D721Med (cell line): ENCODE data around the gene MROH7.

ENCODE experiments used
- DNase-seq: peaks from one replicate; pipeline ENCODE4 v3.0.0; 2011; ENCODE audit warnings: low spot score; ENCODE audit not compliant: insufficient read length
- FAIRE-seq: peaks from 2 replicates; lab custom pipeline; 2011; peaks lifted over from hg19 to GRCh38; lab: Jason Lieb, UNC
- CTCF ChIP-seq: IDR thresholded peaks from 2 replicates; pipeline ENCODE4 v1.5.1; 2012; ENCODE audit warnings: mild to moderate bottlenecking, control low read depth; ENCODE audit not compliant: insufficient read depth; ENCODE audit errors: missing control alignments

The MROH7 gene

DNA sequence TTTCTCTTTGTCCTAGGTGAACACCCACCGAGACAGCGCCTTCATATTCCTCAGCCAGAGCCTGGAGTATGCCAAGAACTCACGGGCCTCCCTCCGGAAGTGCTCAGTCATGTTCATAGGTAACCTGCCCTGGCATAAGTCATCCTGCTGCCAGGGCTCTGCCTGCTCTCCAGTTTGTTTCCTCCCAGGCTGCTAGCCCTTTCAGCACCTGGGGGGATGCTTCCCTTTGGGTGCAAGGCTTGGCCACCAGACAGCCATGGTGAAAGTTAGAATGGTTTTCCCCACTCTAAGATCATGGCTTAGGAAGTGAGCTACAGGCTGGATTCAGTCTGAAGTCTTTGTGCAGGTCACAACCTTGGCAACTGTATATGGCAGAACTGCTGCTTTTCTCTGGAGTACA lies 64.8 kb downstream of the MROH7 start:
- FAIRE-seq, result no peak
- no peak for TF ChIP-seq CTCF
- DNase-seq, result no peak

DNA sequence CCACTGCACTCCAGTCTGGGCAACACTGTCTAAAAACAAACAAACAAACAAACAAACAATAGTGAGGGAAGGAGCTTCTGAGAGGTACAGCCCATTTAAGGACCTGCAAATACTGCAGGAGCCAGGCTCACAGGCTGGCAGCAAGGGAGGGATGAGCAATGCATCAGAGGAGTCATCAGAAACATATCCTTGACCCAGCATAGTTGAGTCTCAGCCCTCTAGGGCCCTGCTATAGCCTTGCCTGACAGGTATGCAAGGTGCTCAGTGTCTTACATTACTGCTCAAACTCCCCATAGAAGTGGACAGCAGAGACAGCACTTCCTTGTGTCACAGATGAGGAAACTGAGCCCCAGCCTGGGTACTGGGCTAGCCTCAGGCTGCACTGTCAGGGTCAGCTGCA lies 66.8 kb downstream of the MROH7 start:
- TF ChIP-seq CTCF, result no peak
- no peak for FAIRE-seq
- DNase-seq, result no peak

DNA sequence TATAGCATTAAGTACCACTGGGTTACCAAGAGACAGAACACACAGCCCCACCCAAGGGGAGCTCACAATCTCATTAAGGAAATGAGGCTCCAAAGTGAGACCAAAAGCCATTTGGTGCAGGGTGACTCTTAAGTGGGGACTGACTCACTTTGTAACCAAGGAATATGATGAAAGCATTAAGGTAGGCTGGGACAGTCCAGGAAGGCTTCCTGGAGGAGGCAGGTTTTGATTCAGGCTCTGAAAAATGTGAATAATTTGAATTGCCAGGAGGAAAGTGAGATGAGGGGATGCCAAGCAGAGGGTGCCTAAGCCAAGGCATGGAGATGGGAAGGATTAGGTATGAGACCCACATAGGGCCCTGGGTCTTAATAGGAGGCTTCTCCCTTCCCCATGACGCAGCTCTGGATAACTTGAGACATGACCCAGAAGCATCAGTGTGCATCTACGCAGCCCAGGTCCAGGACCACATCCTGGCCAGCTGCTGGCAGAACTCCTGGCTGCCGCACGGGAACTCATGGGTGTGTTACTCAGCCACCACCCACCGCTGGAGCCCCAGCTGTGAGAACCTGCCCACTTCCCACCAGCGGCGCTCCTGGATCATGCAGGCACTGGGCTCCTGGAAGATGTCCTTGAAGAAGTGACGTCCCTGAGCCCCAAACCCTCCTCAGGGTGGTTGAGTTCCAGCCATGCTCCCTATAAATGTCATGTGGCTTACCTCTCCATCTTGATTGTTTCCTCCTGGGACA lies 68.1 kb downstream of the MROH7 start:
- no peak for DNase-seq
- TF ChIP-seq CTCF, result no peak

DNA sequence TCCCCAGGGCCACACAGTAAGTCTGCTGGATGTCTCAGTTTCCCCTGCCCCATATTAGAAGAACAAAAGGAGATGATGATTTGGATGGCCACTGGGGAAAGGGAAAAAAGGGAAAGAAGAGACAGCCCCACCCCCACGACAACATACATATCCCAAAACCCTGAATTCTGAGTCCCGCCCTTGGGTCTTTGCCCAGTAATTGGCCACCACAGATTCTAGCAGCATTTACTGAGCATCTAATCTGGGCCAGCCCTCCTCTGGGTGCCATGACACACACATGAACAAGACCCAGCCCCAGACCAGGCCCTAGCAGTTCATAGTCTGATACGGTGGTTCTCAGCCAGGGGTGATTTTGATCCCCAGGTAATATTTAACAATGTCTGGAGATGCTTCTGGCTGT lies 68.8 kb downstream of the MROH7 start:
- no peak for DNase-seq
- TF ChIP-seq CTCF, result no peak
- FAIRE-seq, result no peak

More for the DNA sequence above, 68.1 kb downstream of the MROH7 start:
- no peak for FAIRE-seq

GRCh38 chr1:54710841-54711240 lies 69.3 kb downstream of the MROH7 start:
- FAIRE-seq (no peak), DNase-seq (no peak)
- TF ChIP-seq CTCF, result no peak

- no peak for FAIRE-seq
- TF ChIP-seq CTCF, result no peak
Observed at GRCh38 chr1:54711536-54711935, 70.0 kb downstream of the MROH7 start.

DNA sequence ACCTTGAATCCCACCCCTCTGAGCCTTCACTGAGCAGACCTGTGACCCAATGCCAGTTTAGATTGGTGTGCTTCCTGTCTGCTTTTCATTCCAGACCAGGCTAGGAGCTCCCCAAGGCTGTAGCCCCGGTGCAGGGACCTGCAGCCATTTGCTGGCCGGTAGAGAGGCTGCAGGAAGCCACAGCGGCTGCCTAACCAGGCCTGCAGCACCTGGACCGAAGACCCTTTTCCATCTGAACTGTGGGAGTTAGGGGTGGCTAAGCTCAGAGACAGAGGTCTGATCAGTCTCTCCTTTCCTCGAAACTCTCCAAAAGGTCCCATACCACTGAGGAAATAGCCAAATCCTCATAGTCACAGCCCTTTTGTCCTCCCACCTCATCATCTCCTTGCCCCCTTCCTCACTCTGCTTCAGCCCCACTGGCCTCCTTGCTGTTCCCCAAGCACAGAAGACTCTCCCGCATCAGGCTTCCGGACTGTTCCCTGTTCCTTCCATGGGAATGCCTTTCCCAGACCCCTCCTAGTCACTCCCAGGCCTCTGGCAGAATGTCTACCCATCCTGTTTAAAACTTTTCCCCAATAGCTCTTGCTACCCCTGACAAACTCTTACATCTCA lies 73.4 kb downstream of the MROH7 start:
- TF ChIP-seq CTCF, result no peak
- FAIRE-seq (no peak), DNase-seq (no peak)

More at GRCh38 chr1:54711536-54711935, 70.0 kb downstream of the MROH7 start:
- no peak for DNase-seq
